Testis (tissue), 2 donors: ENCODE measurements around the gene TBC1D5.

ENCODE experiments used
- CTCF ChIP-seq, 3 experiments: fragments of 450-650 bp in 2 of 3; fragments of 200-600 bp in 1 of 3; sonication (generic) in 1 of 3; IDR thresholded peaks; one replicate each; pipeline ENCODE4 v1.5.1; 2016 to 2019; ENCODE audit warnings: antibody characterized with exemption in 3 of 3, mild to moderate bottlenecking in 2 of 3, moderate library complexity in 1 of 3
- POLR2A ChIP-seq: fragments of 450-650 bp; IDR thresholded peaks from one replicate; pipeline ENCODE4 v1.6.1; 2017; ENCODE audit warnings: antibody characterized with exemption, mild to moderate bottlenecking, moderate library complexity

GRCh38 chr3:17743658-17743995, 1.2 kb upstream of the TBC1D5 start:
- TF ChIP-seq CTCF (IDR thresholded peaks at IDR 0.05) (no peak), POLR2A (no peak)
